ENCODE data around the gene ATXN1.

Gene ATXN1

GRCh38 chr6:16505711-16506357 is 255.4 kb downstream of the ATXN1 start:
- no peak for DNase-seq (ENCODE audit: extremely low read depth, insufficient read length)
- Histone ChIP-seq H3K36me3 (ENCODE audit: control insufficient read depth, insufficient read depth, low read length) (no peaks in the 10 kb centered on the region), H3K27me3 (replicated peaks; ENCODE audit: control insufficient read depth, insufficient read depth, low read length) (no peaks in the 10 kb centered on the region), H3K4me3 (replicated peaks; ENCODE audit: low read depth, low read length) (no peak overlapping the region)
- TF ChIP-seq CTCF (IDR thresholded peaks at IDR 0.05; ENCODE audit: insufficient read depth, low read length, poor library complexity, severe bottlenecking), result no peak

- Histone ChIP-seq H3K4me3 (replicated peaks; ENCODE audit: low read depth, low read length) (no peak overlapping the region), H3K27me3 (replicated peaks; ENCODE audit: control insufficient read depth, insufficient read depth, low read length) (no peaks in the 10 kb centered on the region), H3K36me3 (ENCODE audit: control insufficient read depth, insufficient read depth, low read length) (no peaks in the 10 kb centered on the region)
- no peak for TF ChIP-seq CTCF (IDR thresholded peaks at IDR 0.05; ENCODE audit: insufficient read depth, low read length, poor library complexity, severe bottlenecking)
- peak; percentile 59 for DNase-seq (ENCODE audit: extremely low read depth, insufficient read length)
These were observed 256.7 kb downstream of the ATXN1 start for GRCh38 chr6:16504609-16505008.

- no peak for TF ChIP-seq CTCF (IDR thresholded peaks at IDR 0.05; ENCODE audit: insufficient read depth, low read length, poor library complexity, severe bottlenecking)
- DNase-seq (ENCODE audit: extremely low read depth, insufficient read length), result peak; percentile 69
- H3K27me3 ChIP-seq (replicated peaks; ENCODE audit: control insufficient read depth, insufficient read depth, low read length), result no peaks in the 10 kb centered on the region
- H3K36me3 ChIP-seq (ENCODE audit: control insufficient read depth, insufficient read depth, low read length), result no peaks in the 10 kb centered on the region
- no peak overlapping the region for H3K4me3 ChIP-seq (replicated peaks; ENCODE audit: low read depth, low read length)
These were observed 257.3 kb downstream of the ATXN1 start for GRCh38 chr6:16503970-16504415.

GRCh38 chr6:16503241-16503775 is 258.0 kb downstream of the ATXN1 start:
- TF ChIP-seq CTCF (IDR thresholded peaks at IDR 0.05; ENCODE audit: insufficient read depth, low read length, poor library complexity, severe bottlenecking), result no peak
- Histone ChIP-seq H3K4me3 (replicated peaks; ENCODE audit: low read depth, low read length) (no peak overlapping the region), H3K27me3 (replicated peaks; ENCODE audit: control insufficient read depth, insufficient read depth, low read length) (no peaks in the 10 kb centered on the region)

GRCh38 chr6:16498957-16499356 is 262.3 kb downstream of the ATXN1 start:
- Histone ChIP-seq H3K36me3 (ENCODE audit: control insufficient read depth, insufficient read depth, low read length) (no peaks in the 10 kb centered on the region), H3K27me3 (replicated peaks; ENCODE audit: control insufficient read depth, insufficient read depth, low read length) (no peaks in the 10 kb centered on the region)
- no peak for DNase-seq (ENCODE audit: extremely low read depth, insufficient read length)

More at GRCh38 chr6:16503241-16503775, 258.0 kb downstream of the ATXN1 start:
- H3K36me3 ChIP-seq (ENCODE audit: control insufficient read depth, insufficient read depth, low read length), result no peaks in the 10 kb centered on the region
- no peak for DNase-seq (ENCODE audit: extremely low read depth, insufficient read length)

More at GRCh38 chr6:16498957-16499356, 262.3 kb downstream of the ATXN1 start:
- TF ChIP-seq CTCF (IDR thresholded peaks at IDR 0.05; ENCODE audit: insufficient read depth, low read length, poor library complexity, severe bottlenecking), result no peak
- no peak overlapping the region for H3K4me3 ChIP-seq (replicated peaks; ENCODE audit: low read depth, low read length)
